Neural progenitor cell (in vitro differentiated cells): ENCODE measurements around the gene CLINT1.

Experiments
- CTCF ChIP-seq: fragments of 200-600 bp; sonication (generic); IDR thresholded peaks from 2 replicates; pipeline ENCODE4 v1.5.1; 2017; ENCODE audit warnings: antibody characterized with exemption, mild to moderate bottlenecking
- EZH2phosphoT487 ChIP-seq: fragments of 200-600 bp; sonication (generic); IDR thresholded peaks from 2 replicates; pipeline ENCODE4 v1.6.1; 2017; ENCODE audit warnings: antibody characterized with exemption

- no peak for TF ChIP-seq CTCF
- no peak for TF ChIP-seq EZH2phosphoT487
These were observed 79.7 kb downstream of the CLINT1 start for GRCh38 chr5:157779221-157779620.
